WTC11 (cell line): ENCODE measurements around the gene ILK.

ENCODE experiments used
- ATF1 ChIP-seq: sonication (generic); formaldehyde crosslinking; IDR thresholded peaks from 2 replicates; pipeline ENCODE4 v1.8.1; 2023; ENCODE audit warnings: mild to moderate bottlenecking, moderate library complexity, missing genetic modification reagents
- CREB1 ChIP-seq: sonication (generic); formaldehyde crosslinking; IDR thresholded peaks from 2 replicates; pipeline ENCODE4 v1.8.0; 2023; ENCODE audit warnings: mild to moderate bottlenecking, missing genetic modification reagents
- CTCF ChIP-seq: fragments of 200-600 bp; IDR thresholded peaks from 2 replicates; pipeline ENCODE4 v1.8.0; 2022; ENCODE audit warnings: antibody characterized with exemption
- ESRRA ChIP-seq: sonication (generic); formaldehyde crosslinking; IDR thresholded peaks from 2 replicates; pipeline ENCODE4 v1.8.1; 2022; ENCODE audit warnings: mild to moderate bottlenecking, missing genetic modification reagents, borderline replicate concordance
- FOXJ3 ChIP-seq: sonication (generic); formaldehyde crosslinking; IDR thresholded peaks from 2 replicates; pipeline ENCODE4 v1.9.0; 2021; ENCODE audit warnings: missing genetic modification reagents, mild to moderate bottlenecking, borderline replicate concordance
- FOXK1 ChIP-seq: sonication (generic); formaldehyde crosslinking; IDR thresholded peaks from 2 replicates; pipeline ENCODE4 v1.8.0; 2022; ENCODE audit warnings: mild to moderate bottlenecking, moderate library complexity, missing genetic modification reagents
- HMGXB4 ChIP-seq: sonication (generic); formaldehyde crosslinking; IDR thresholded peaks from 2 replicates; pipeline ENCODE4 v1.8.1; 2023; ENCODE audit warnings: mild to moderate bottlenecking, moderate library complexity, missing genetic modification reagents
- NR2C2 ChIP-seq: sonication (generic); formaldehyde crosslinking; IDR thresholded peaks from 2 replicates; pipeline ENCODE4 v1.8.0; 2022; ENCODE audit warnings: mild to moderate bottlenecking, missing genetic modification reagents
- TEAD4 ChIP-seq: sonication (generic); formaldehyde crosslinking; IDR thresholded peaks from 2 replicates; pipeline ENCODE4 v1.8.0; 2022; ENCODE audit warnings: mild to moderate bottlenecking, missing genetic modification reagents
- ZNF512 ChIP-seq: sonication (generic); formaldehyde crosslinking; IDR thresholded peaks from 2 replicates; pipeline ENCODE4 v1.8.1; 2022; ENCODE audit warnings: missing genetic modification reagents, borderline replicate concordance
- TF ChIP-seq, protein P1 (sequence below): sonication (generic); formaldehyde crosslinking; IDR thresholded peaks from 2 replicates; pipeline ENCODE4 v1.8.0; 2023; ENCODE audit warnings: missing genetic modification reagents
- TF ChIP-seq, protein P2 (sequence below): sonication (generic); formaldehyde crosslinking; IDR thresholded peaks from 2 replicates; pipeline ENCODE4 v1.8.1; 2023; ENCODE audit warnings: mild to moderate bottlenecking, missing genetic modification reagents, moderate library complexity
- TF ChIP-seq, protein P3 (sequence below): sonication (generic); formaldehyde crosslinking; IDR thresholded peaks from 2 replicates; pipeline ENCODE4 v1.8.0; 2022; ENCODE audit warnings: mild to moderate bottlenecking, missing genetic modification reagents

- TF ChIP-seq CREB1 (CRISPR knock-in tag) (no peak), FOXJ3 (CRISPR knock-in tag) (no peak), FOXK1 (CRISPR knock-in tag) (no peak), NR2C2 (CRISPR knock-in tag) (no peak), HMGXB4 (no peak), ZNF512 (CRISPR knock-in tag) (no peak), ATF1 (CRISPR knock-in tag) (no peak), CTCF (no peak), ESRRA (CRISPR knock-in tag) (no peak), TEAD4 (CRISPR knock-in tag) (no peak)
- TF ChIP-seq, protein P1, sequence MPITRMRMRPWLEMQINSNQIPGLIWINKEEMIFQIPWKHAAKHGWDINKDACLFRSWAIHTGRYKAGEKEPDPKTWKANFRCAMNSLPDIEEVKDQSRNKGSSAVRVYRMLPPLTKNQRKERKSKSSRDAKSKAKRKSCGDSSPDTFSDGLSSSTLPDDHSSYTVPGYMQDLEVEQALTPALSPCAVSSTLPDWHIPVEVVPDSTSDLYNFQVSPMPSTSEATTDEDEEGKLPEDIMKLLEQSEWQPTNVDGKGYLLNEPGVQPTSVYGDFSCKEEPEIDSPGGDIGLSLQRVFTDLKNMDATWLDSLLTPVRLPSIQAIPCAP (CRISPR knock-in tag) = no peak
- TF ChIP-seq, protein P2, sequence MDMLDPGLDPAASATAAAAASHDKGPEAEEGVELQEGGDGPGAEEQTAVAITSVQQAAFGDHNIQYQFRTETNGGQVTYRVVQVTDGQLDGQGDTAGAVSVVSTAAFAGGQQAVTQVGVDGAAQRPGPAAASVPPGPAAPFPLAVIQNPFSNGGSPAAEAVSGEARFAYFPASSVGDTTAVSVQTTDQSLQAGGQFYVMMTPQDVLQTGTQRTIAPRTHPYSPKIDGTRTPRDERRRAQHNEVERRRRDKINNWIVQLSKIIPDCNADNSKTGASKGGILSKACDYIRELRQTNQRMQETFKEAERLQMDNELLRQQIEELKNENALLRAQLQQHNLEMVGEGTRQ = no peak
- TF ChIP-seq, protein P3, sequence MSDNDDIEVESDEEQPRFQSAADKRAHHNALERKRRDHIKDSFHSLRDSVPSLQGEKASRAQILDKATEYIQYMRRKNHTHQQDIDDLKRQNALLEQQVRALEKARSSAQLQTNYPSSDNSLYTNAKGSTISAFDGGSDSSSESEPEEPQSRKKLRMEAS (CRISPR knock-in tag) = no peak
Observed at GRCh38 chr11:6647836-6648235, 44.3 kb downstream of the ILK start.
